GM12878 (cell line): ENCODE results near the gene COX4I2.
"Not testable (repeated sequence)": the region's sequence is repeated elsewhere in the genome, so short reads cannot be mapped to it uniquely, and the experiment has no call there.

Source experiments
- ASH2L ChIP-seq: fragments of 300-600, 200-600 bp; sonication (generic); IDR thresholded peaks from 2 replicates; pipeline ENCODE4 v1.6.1; 2017; ENCODE audit warnings: low read depth, mild to moderate bottlenecking, borderline replicate concordance
- BHLHE40 ChIP-seq, 2 experiments: fragments of 450-650 bp in 1 of 2; IDR thresholded peaks; 2 replicates each; pipeline ENCODE4 v1.6.1; 2011 to 2017; ENCODE audit warnings: low read depth in 2 of 2, borderline replicate concordance in 1 of 2, improper control_type of control experiment in 1 of 2, low read length in 1 of 2, mild to moderate bottlenecking in 1 of 2
- CBX3 ChIP-seq: fragments of 200-600 bp; sonication (generic); IDR thresholded peaks from 2 replicates; pipeline ENCODE4 v1.6.1; 2016; ENCODE audit warnings: low read depth, borderline replicate concordance
- E2F4 ChIP-seq: IDR thresholded peaks from 2 replicates; pipeline ENCODE4 v1.6.1; 2012; ENCODE audit warnings: low read depth, low read length, improper control_type of control experiment
- EED ChIP-seq: sonication (generic); IDR thresholded peaks from 2 replicates; pipeline ENCODE4 v1.6.1; 2016; ENCODE audit warnings: antibody characterized with exemption, low read depth
- ESRRA ChIP-seq: IDR thresholded peaks from 2 replicates; pipeline ENCODE4 v1.6.1; 2012; ENCODE audit warnings: mild to moderate bottlenecking, low read length, improper control_type of control experiment
- POLR2AphosphoS5 ChIP-seq: IDR thresholded peaks from 2 replicates; pipeline ENCODE4 v1.6.1; 2011; ENCODE audit warnings: mild to moderate bottlenecking, low read length, inconsistent platforms
- SREBF1 ChIP-seq: IDR thresholded peaks from 2 replicates; pipeline ENCODE4 v1.6.1; 2012; ENCODE audit warnings: mild to moderate bottlenecking, low read length
- TAF1 ChIP-seq: IDR thresholded peaks from 2 replicates; pipeline ENCODE4 v1.6.1; 2011; ENCODE audit warnings: mild to moderate bottlenecking, low read depth, low read length, borderline replicate concordance
- TCF12 ChIP-seq: IDR thresholded peaks from 2 replicates; pipeline ENCODE4 v1.6.1; 2011; ENCODE audit warnings: low read depth, mild to moderate bottlenecking, low read length
- TF ChIP-seq, protein P1 (sequence below): IDR thresholded peaks from 2 replicates; pipeline ENCODE4 v1.6.1; 2011; ENCODE audit warnings: mild to moderate bottlenecking, low read depth, low read length, moderate library complexity; ENCODE audit not compliant: insufficient replicate concordance
- TF ChIP-seq, protein P2 (sequence below), 3 experiments: IDR thresholded peaks in 2 of 3; conservative IDR thresholded peaks in 1 of 3; 2 replicates each; pipeline ENCODE4 v1.5.1; 2011; ENCODE audit warnings: low read depth in 3 of 3, low read length in 3 of 3, mild to moderate bottlenecking in 3 of 3, control low read depth in 2 of 3, moderate library complexity in 2 of 3, inconsistent platforms in 1 of 3, mixed read lengths in 1 of 3; ENCODE audit not compliant: control insufficient read depth in 2 of 3, insufficient read depth in 1 of 3; ENCODE audit errors: extremely low read depth in 1 of 3
- TF ChIP-seq, protein P3 (sequence below): IDR thresholded peaks from 2 replicates; pipeline ENCODE4 v1.6.1; 2011; ENCODE audit warnings: low read depth, low read length, improper control_type of control experiment, borderline replicate concordance
- TF ChIP-seq, protein P4 (sequence below): fragments of 450-650 bp; IDR thresholded peaks from 2 replicates; pipeline ENCODE4 v1.6.1; 2017; ENCODE audit warnings: mild to moderate bottlenecking

DNA sequence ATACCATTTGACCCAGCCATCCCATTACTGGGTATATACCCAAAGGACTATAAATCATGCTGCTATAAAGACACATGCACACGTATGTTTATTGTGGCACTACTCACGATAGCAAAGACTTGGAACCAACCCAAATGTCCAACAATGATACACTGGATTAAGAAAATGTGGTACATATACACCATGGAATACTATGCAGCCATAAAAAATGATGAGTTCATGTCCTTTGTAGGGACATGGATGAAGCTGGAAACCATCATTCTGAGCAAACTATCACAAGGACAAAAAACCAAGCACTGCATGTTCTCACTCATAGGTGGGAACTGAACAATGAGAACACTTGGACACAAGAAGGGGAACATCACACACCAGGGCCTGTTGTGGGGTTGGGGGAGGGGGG is 9.7 kb upstream of the COX4I2 start:
- TF ChIP-seq POLR2AphosphoS5; EED; E2F4; ASH2L; TCF12; SREBF1; TAF1; ESRRA; CBX3; BHLHE40 (IDR thresholded peaks at IDR 0.05; ENCODE audit: borderline replicate concordance in 1 of 2, low read depth in 2 of 2, low read length in 1 of 2): not testable (repeated sequence)
- TF ChIP-seq, protein P1, sequence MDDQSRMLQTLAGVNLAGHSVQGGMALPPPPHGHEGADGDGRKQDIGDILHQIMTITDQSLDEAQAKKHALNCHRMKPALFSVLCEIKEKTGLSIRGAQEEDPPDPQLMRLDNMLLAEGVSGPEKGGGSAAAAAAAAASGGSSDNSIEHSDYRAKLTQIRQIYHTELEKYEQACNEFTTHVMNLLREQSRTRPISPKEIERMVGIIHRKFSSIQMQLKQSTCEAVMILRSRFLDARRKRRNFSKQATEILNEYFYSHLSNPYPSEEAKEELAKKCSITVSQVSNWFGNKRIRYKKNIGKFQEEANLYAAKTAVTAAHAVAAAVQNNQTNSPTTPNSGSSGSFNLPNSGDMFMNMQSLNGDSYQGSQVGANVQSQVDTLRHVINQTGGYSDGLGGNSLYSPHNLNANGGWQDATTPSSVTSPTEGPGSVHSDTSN, result not testable (repeated sequence)
- TF ChIP-seq, protein P2, sequence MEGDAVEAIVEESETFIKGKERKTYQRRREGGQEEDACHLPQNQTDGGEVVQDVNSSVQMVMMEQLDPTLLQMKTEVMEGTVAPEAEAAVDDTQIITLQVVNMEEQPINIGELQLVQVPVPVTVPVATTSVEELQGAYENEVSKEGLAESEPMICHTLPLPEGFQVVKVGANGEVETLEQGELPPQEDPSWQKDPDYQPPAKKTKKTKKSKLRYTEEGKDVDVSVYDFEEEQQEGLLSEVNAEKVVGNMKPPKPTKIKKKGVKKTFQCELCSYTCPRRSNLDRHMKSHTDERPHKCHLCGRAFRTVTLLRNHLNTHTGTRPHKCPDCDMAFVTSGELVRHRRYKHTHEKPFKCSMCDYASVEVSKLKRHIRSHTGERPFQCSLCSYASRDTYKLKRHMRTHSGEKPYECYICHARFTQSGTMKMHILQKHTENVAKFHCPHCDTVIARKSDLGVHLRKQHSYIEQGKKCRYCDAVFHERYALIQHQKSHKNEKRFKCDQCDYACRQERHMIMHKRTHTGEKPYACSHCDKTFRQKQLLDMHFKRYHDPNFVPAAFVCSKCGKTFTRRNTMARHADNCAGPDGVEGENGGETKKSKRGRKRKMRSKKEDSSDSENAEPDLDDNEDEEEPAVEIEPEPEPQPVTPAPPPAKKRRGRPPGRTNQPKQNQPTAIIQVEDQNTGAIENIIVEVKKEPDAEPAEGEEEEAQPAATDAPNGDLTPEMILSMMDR (IDR thresholded peaks at IDR 0.05 in 2 of 3, conservative IDR thresholded peaks at IDR 0.05 in 1 of 3; ENCODE audit: control insufficient read depth in 2 of 3, extremely low read depth in 1 of 3, insufficient read depth in 1 of 3, low read depth in 3 of 3, low read length in 3 of 3), result not testable (repeated sequence)
- TF ChIP-seq, protein P3, sequence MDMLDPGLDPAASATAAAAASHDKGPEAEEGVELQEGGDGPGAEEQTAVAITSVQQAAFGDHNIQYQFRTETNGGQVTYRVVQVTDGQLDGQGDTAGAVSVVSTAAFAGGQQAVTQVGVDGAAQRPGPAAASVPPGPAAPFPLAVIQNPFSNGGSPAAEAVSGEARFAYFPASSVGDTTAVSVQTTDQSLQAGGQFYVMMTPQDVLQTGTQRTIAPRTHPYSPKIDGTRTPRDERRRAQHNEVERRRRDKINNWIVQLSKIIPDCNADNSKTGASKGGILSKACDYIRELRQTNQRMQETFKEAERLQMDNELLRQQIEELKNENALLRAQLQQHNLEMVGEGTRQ, result not testable (repeated sequence)
- TF ChIP-seq, protein P4, sequence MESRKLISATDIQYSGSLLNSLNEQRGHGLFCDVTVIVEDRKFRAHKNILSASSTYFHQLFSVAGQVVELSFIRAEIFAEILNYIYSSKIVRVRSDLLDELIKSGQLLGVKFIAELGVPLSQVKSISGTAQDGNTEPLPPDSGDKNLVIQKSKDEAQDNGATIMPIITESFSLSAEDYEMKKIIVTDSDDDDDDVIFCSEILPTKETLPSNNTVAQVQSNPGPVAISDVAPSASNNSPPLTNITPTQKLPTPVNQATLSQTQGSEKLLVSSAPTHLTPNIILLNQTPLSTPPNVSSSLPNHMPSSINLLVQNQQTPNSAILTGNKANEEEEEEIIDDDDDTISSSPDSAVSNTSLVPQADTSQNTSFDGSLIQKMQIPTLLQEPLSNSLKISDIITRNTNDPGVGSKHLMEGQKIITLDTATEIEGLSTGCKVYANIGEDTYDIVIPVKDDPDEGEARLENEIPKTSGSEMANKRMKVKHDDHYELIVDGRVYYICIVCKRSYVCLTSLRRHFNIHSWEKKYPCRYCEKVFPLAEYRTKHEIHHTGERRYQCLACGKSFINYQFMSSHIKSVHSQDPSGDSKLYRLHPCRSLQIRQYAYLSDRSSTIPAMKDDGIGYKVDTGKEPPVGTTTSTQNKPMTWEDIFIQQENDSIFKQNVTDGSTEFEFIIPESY, result not testable (repeated sequence)
